ENCODE results near the gene SKAP1.
A peak's percentile ranks its signal among the peaks of the same experiment; 100 is the strongest.

The SKAP1 gene

GRCh38 chr17:48262982-48263730 lies 166.9 kb downstream of the SKAP1 start:
- no peak for TF ChIP-seq EZH2phosphoT487 (IDR thresholded peaks at IDR 0.05; ENCODE audit: borderline replicate concordance)
- TF ChIP-seq, protein P1, sequence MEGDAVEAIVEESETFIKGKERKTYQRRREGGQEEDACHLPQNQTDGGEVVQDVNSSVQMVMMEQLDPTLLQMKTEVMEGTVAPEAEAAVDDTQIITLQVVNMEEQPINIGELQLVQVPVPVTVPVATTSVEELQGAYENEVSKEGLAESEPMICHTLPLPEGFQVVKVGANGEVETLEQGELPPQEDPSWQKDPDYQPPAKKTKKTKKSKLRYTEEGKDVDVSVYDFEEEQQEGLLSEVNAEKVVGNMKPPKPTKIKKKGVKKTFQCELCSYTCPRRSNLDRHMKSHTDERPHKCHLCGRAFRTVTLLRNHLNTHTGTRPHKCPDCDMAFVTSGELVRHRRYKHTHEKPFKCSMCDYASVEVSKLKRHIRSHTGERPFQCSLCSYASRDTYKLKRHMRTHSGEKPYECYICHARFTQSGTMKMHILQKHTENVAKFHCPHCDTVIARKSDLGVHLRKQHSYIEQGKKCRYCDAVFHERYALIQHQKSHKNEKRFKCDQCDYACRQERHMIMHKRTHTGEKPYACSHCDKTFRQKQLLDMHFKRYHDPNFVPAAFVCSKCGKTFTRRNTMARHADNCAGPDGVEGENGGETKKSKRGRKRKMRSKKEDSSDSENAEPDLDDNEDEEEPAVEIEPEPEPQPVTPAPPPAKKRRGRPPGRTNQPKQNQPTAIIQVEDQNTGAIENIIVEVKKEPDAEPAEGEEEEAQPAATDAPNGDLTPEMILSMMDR (conservative IDR thresholded peaks at IDR 0.05; ENCODE audit: low read length), result peak; percentile 81
- H3K4me3 ChIP-seq (ENCODE audit: low read length, poor library complexity, severe bottlenecking), result no peak overlapping the region
- H3F3A ChIP-seq (ENCODE audit: low read depth), result peaks cover 3% of the 10 kb centered on the region; the same call in 1 of the 2 replicates
- H3K4me2 ChIP-seq (ENCODE audit: low read depth, low read length, poor library complexity, severe bottlenecking), result no peak overlapping the region
- no peaks in the 10 kb centered on the region for H3K9me2 ChIP-seq (replicated peaks; ENCODE audit: low read depth, low read length)
- H3K36me3 ChIP-seq (ENCODE audit: insufficient read depth, low read length), result no peaks in the 10 kb centered on the region
- peaks cover 22% of the 10 kb centered on the region for H3K4me1 ChIP-seq (ENCODE audit: insufficient read depth, low read length, poor library complexity, severe bottlenecking)
- no peaks in the 10 kb centered on the region for H3K9me3 ChIP-seq (ENCODE audit: insufficient read depth, low read depth, low read length)
- H4K20me1 ChIP-seq (ENCODE audit: insufficient read depth, low read length, poor library complexity, severe bottlenecking), result no peaks in the 10 kb centered on the region
- H3K9ac ChIP-seq (ENCODE audit: low read depth, low read length, poor library complexity, severe bottlenecking), result no peak overlapping the region
- no peaks in the 10 kb centered on the region for H3K79me2 ChIP-seq (ENCODE audit: insufficient read depth, low read length)
- no peaks in the 10 kb centered on the region for H3K27me3 ChIP-seq (ENCODE audit: insufficient read depth, low read length, poor library complexity, severe bottlenecking)
- no peak overlapping the region for H2AFZ ChIP-seq (ENCODE audit: low read length)

DNA sequence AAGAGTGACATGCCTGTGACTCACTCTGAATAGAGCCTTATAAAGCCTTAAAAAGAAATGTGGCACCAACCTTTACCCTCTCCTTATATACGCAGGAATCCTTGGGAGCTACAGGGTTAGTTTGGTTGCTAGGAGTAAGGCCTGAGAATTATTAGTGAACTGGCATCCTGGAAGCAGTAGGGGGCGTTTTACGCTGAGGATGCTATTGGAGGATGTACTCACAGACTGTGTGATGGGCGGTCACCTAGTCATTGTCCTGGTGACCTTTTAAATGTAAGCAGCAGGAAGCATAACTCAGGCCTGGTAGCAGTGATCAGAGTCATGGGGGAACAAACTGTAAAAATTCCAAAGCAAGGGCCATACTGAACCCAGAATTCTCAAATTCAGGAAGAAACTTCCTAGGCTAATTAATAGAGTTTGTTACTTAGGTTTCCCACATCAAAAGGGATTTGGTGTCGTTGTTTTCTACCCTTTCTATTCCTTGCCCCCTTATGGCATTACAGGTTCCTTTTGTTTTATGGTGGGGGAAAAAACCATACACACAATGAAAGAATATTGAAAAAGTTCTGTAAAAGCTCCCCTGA lies 168.6 kb downstream of the SKAP1 start:
- no peaks in the 10 kb centered on the region for H3K9me2 ChIP-seq (replicated peaks; ENCODE audit: low read depth, low read length)
- H3K9ac ChIP-seq (ENCODE audit: low read depth, low read length, poor library complexity, severe bottlenecking), result no peak overlapping the region
- H3K4me3 ChIP-seq (ENCODE audit: low read length, poor library complexity, severe bottlenecking), result no peak overlapping the region
- no peaks in the 10 kb centered on the region for H3K27me3 ChIP-seq (ENCODE audit: insufficient read depth, low read length, poor library complexity, severe bottlenecking)
- no peak overlapping the region for H2AFZ ChIP-seq (ENCODE audit: low read length)
- no peaks in the 10 kb centered on the region for H3K9me3 ChIP-seq (ENCODE audit: insufficient read depth, low read depth, low read length)
- peak overlapping the region; percentile 1 for H3K4me2 ChIP-seq (ENCODE audit: low read depth, low read length, poor library complexity, severe bottlenecking)
- no peaks in the 10 kb centered on the region for H4K20me1 ChIP-seq (ENCODE audit: insufficient read depth, low read length, poor library complexity, severe bottlenecking)
- H3K4me1 ChIP-seq (ENCODE audit: insufficient read depth, low read length, poor library complexity, severe bottlenecking), result peaks cover 22% of the 10 kb centered on the region
- peaks cover 3% of the 10 kb centered on the region; the same call in 1 of the 2 replicates for H3F3A ChIP-seq (ENCODE audit: low read depth)
- no peaks in the 10 kb centered on the region for H3K79me2 ChIP-seq (ENCODE audit: insufficient read depth, low read length)
- H3K36me3 ChIP-seq (ENCODE audit: insufficient read depth, low read length), result no peaks in the 10 kb centered on the region
- TF ChIP-seq EZH2phosphoT487 (IDR thresholded peaks at IDR 0.05; ENCODE audit: borderline replicate concordance), result no peak
- TF ChIP-seq, protein P1 (conservative IDR thresholded peaks at IDR 0.05; ENCODE audit: low read length), result peak; percentile 90

- H3K79me2 ChIP-seq (ENCODE audit: insufficient read depth, low read length), result no peaks in the 10 kb centered on the region
- H2AFZ ChIP-seq (ENCODE audit: low read length), result no peak overlapping the region
- peaks cover 15% of the 10 kb centered on the region for H3K4me1 ChIP-seq (ENCODE audit: insufficient read depth, low read length, poor library complexity, severe bottlenecking)
- H3K4me3 ChIP-seq (ENCODE audit: low read length, poor library complexity, severe bottlenecking), result no peak overlapping the region
- TF ChIP-seq, protein P1 (conservative IDR thresholded peaks at IDR 0.05; ENCODE audit: low read length), result peak; percentile 95
- no peak for TF ChIP-seq EZH2phosphoT487 (IDR thresholded peaks at IDR 0.05; ENCODE audit: borderline replicate concordance)
- no peaks in the 10 kb centered on the region for H3K9me3 ChIP-seq (ENCODE audit: insufficient read depth, low read depth, low read length)
- H4K20me1 ChIP-seq (ENCODE audit: insufficient read depth, low read length, poor library complexity, severe bottlenecking), result no peaks in the 10 kb centered on the region
- H3K9me2 ChIP-seq (replicated peaks; ENCODE audit: low read depth, low read length), result no peaks in the 10 kb centered on the region
- H3F3A ChIP-seq (ENCODE audit: low read depth), result peaks cover 3% of the 10 kb centered on the region; the same call in 1 of the 2 replicates
- no peak overlapping the region for H3K9ac ChIP-seq (ENCODE audit: low read depth, low read length, poor library complexity, severe bottlenecking)
- no peak overlapping the region for H3K4me2 ChIP-seq (ENCODE audit: low read depth, low read length, poor library complexity, severe bottlenecking)
- H3K36me3 ChIP-seq (ENCODE audit: insufficient read depth, low read length), result no peaks in the 10 kb centered on the region
- H3K27me3 ChIP-seq (ENCODE audit: insufficient read depth, low read length, poor library complexity, severe bottlenecking), result no peaks in the 10 kb centered on the region
Observed at GRCh38 chr17:48259694-48260291, 170.2 kb downstream of the SKAP1 start.
